K562 (cell line): Measurements from ENCODE around the gene HIPK2. TPM values are rescaled to one million over a fixed set of nuclear protein-coding genes. Genes with fewer than 3 reads are reported as not detected.

ENCODE experiments used
- ATF1 ChIP-seq, 2 experiments: fragments of 450-650 bp in 1 of 2; IDR thresholded peaks; 2 replicates each; pipeline ENCODE4 v1.6.1; 2016; ENCODE audit warnings: missing compliant biosample characterization in 1 of 2, missing genetic modification characterization in 1 of 2
- ERF ChIP-seq: fragments of 450-650 bp; formaldehyde crosslinking; IDR thresholded peaks from 2 replicates; pipeline ENCODE4 v1.4.0; 2020; ENCODE audit warnings: mild to moderate bottlenecking, mixed read lengths
- FOXK2 ChIP-seq, 2 experiments: fragments of 450-650 bp; IDR thresholded peaks in 1 of 2; conservative IDR thresholded peaks in 1 of 2; 2 replicates each; pipeline ENCODE4 v1.6.1; 2016; ENCODE audit warnings: low read depth in 2 of 2, mild to moderate bottlenecking in 1 of 2
- KDM1A ChIP-seq, 2 experiments: fragments of 450-650 bp; IDR thresholded peaks; 2 replicates each; pipeline ENCODE4 v1.6.1; 2016; ENCODE audit warnings: mild to moderate bottlenecking in 2 of 2
- KHSRP ChIP-seq: fragments of 450-650 bp; IDR thresholded peaks from 2 replicates; pipeline ENCODE4 v1.6.1; 2017
- MAFK ChIP-seq: IDR thresholded peaks from 2 replicates; pipeline ENCODE4 v1.6.1; 2011; ENCODE audit warnings: low read length, improper control_type of control experiment
- MAX ChIP-seq: sonication (generic); formaldehyde crosslinking; IDR thresholded peaks from 2 replicates; pipeline ENCODE4 v1.9.0; 2022; ENCODE audit warnings: mild to moderate bottlenecking, missing genetic modification reagents
- MCM7 ChIP-seq, 2 experiments: fragments of 450-650 bp; IDR thresholded peaks; 2 replicates each; pipeline ENCODE4 v1.6.1; 2016 to 2018
- MECOM ChIP-seq: fragments of 250-450 bp; sonication (Bioruptor Pico); IDR thresholded peaks from 2 replicates; pipeline ENCODE4 v1.8.0; 2022; ENCODE audit warnings: inconsistent platforms
- MIER1 ChIP-seq: fragments of 450-650 bp; IDR thresholded peaks from 2 replicates; pipeline ENCODE4 v1.6.1; 2016; ENCODE audit warnings: antibody characterized with exemption, mild to moderate bottlenecking, low read depth
- MXI1 ChIP-seq: IDR thresholded peaks from 2 replicates; pipeline ENCODE4 v1.6.1; 2011; ENCODE audit warnings: low read depth, mild to moderate bottlenecking, improper control_type of control experiment, low read length
- NFATC3 ChIP-seq: fragments of 450-650 bp; IDR thresholded peaks from 2 replicates; pipeline ENCODE4 v1.6.1; 2017; ENCODE audit warnings: mild to moderate bottlenecking
- NR2F6 ChIP-seq: fragments of 450-650 bp; formaldehyde crosslinking; IDR thresholded peaks from 2 replicates; pipeline ENCODE4 v1.4.0; 2020; ENCODE audit warnings: mild to moderate bottlenecking
- SMAD1 ChIP-seq: fragments of 150-350 bp; IDR thresholded peaks from 2 replicates; pipeline ENCODE4 v1.6.1; 2014; ENCODE audit warnings: low read length, low read depth; ENCODE audit not compliant: partially characterized antibody
- SMAD4 ChIP-seq: fragments of 250-450 bp; sonication (Bioruptor Pico); conservative IDR thresholded peaks from 2 replicates; pipeline ENCODE4 v1.8.0; 2021; ENCODE audit warnings: inconsistent platforms, mild to moderate bottlenecking, moderate library complexity
- SOX6 ChIP-seq: fragments of 450-650 bp; IDR thresholded peaks from 2 replicates; pipeline ENCODE4 v1.6.1; 2014; ENCODE audit warnings: mild to moderate bottlenecking
- SP2 ChIP-seq: IDR thresholded peaks from 2 replicates; pipeline ENCODE4 v1.6.1; 2011; ENCODE audit warnings: mild to moderate bottlenecking, low read depth, low read length, moderate library complexity; ENCODE audit not compliant: poor library complexity, severe bottlenecking; ENCODE audit errors: extremely low read depth
- TAL1 ChIP-seq: fragments of 450-650 bp; IDR thresholded peaks from 2 replicates; pipeline ENCODE4 v1.6.1; 2016; ENCODE audit warnings: mild to moderate bottlenecking
- TBP ChIP-seq: optimal IDR thresholded peaks from 2 replicates; pipeline ENCODE3; 2011; ENCODE audit warnings: low read depth, low read length, improper control_type of control experiment
- TFAM ChIP-seq: fragments of 250-450 bp; sonication (Bioruptor Pico); conservative IDR thresholded peaks from 2 replicates; pipeline ENCODE4 v1.5.0; 2021; ENCODE audit warnings: mild to moderate bottlenecking, moderate library complexity
- TGIF2 ChIP-seq: sonication (generic); formaldehyde crosslinking; IDR thresholded peaks from 2 replicates; pipeline ENCODE4 v1.8.1; 2022; ENCODE audit warnings: mild to moderate bottlenecking, missing genetic modification reagents, moderate library complexity
- U2AF1 ChIP-seq: fragments of 200-400 bp; formaldehyde crosslinking; optimal IDR thresholded peaks from 2 replicates; pipeline ENCODE3; 2017; ENCODE audit warnings: mild to moderate bottlenecking, low read depth, low read length, moderate library complexity
- ZBTB49 ChIP-seq: sonication (generic); formaldehyde crosslinking; IDR thresholded peaks from 2 replicates; pipeline ENCODE4 v1.8.0; 2022; ENCODE audit warnings: missing genetic modification reagents, mild to moderate bottlenecking, borderline replicate concordance
- ZNF140 ChIP-seq: fragments of 250-450 bp; sonication (Bioruptor Pico); IDR thresholded peaks from 2 replicates; pipeline ENCODE4 v1.8.0; 2021; ENCODE audit warnings: moderate library complexity, mild to moderate bottlenecking, inconsistent platforms
- ZNF24 ChIP-seq: fragments of 450-650 bp; IDR thresholded peaks from 2 replicates; pipeline ENCODE4 v1.6.1; 2016
- ZNF316 ChIP-seq: fragments of 450-650 bp; IDR thresholded peaks from 2 replicates; pipeline ENCODE4 v1.6.1; 2016
- ZNF764 ChIP-seq: fragments of 250-450 bp; sonication (Bioruptor Pico); IDR thresholded peaks from 2 replicates; pipeline ENCODE4 v1.4.0; 2020; ENCODE audit warnings: low read depth, mild to moderate bottlenecking, moderate library complexity
- polyA plus RNA-seq, 8 experiments: library from polyadenylated mRNA; depleted of rRNA in 4 of 8; stranded (reverse) in 5 of 8; unstranded in 3 of 8; fragments of >200 nt; fragmentation: Nextera tagmentation in 2 of 8; fragmentation: Illumina TruSeq in 1 of 8; extraction: Ambion mirVana in 2 of 8; extraction: Trizol in 1 of 8; gene quantifications; 2 replicates each; pipeline versions ENCODE4 v1.2.1 to v1.2.3, GENCODE V29; 2011 to 2014; ENCODE audit warnings: inconsistent platforms in 1 of 8, missing spikeins in 1 of 8
- total RNA-seq, 7 experiments: library from RNA; depleted of rRNA in 6 of 7; stranded (reverse); fragments of >200 nt in 6 of 7; fragmentation: Illumina TruSeq in 2 of 7; extraction: Trizol in 2 of 7; gene quantifications; 2 replicates each; pipeline versions ENCODE4 v1.2.1 to v1.2.3, GENCODE V29; 2011 to 2021; ENCODE audit warnings: low replicate concordance in 1 of 7

HIPK2 gene
- total and polyA plus RNA-seq, 9 of the 15 experiments (the other 6 are each of a cell fraction or from before 2014, with no cell fraction given) = 0.69 to 19.8 (median 5.1) TPM

GRCh38 chr7:139660317-139661042 lies 117.3 kb downstream of the HIPK2 start (continued):
- TF ChIP-seq ZNF24 = peak; percentile 39; the same call in 1 of the 2 replicates
- no peak for TF ChIP-seq MIER1
- peak; percentile 31; the same call in 1 of the 2 replicates for TF ChIP-seq MAFK
- TF ChIP-seq TGIF2 (CRISPR knock-in tag) = no peak
- TF ChIP-seq NFATC3 = no peak
- 0 out of 2 replicates have a peak, but pooled peaks have one; percentile 41 for TF ChIP-seq MAX
- TF ChIP-seq TBP = no peak
- 0 out of 2 replicates have a peak, but pooled peaks have one; percentile 15 for TF ChIP-seq ZBTB49 (CRISPR knock-in tag)
- 0 out of 2 replicates have a peak, but pooled peaks have one; percentile 21 for TF ChIP-seq SMAD4 (CRISPR knock-in tag)
- no peak for TF ChIP-seq ZNF140
- TF ChIP-seq MXI1 = no peak
- peak; percentile 74 for TF ChIP-seq SOX6
- no peak for TF ChIP-seq FOXK2 (conservative IDR thresholded peaks at IDR 0.05 in 1 of 2, IDR thresholded peaks at IDR 0.05 in 1 of 2; ENCODE audit: low read depth in 2 of 2)
- TF ChIP-seq ERF (CRISPR knock-in tag) = no peak
- peak in 1 of 2 experiments; percentile 60; a peak in 3 of 4 replicates for TF ChIP-seq KDM1A (IDR thresholded peaks at IDR 0.05)
- no peak for TF ChIP-seq ATF1 (CRISPR knock-in tag; IDR thresholded peaks at IDR 0.05)
- TF ChIP-seq ATF1 (tag; IDR thresholded peaks at IDR 0.05) = no peak
- no peak for TF ChIP-seq ZNF764
- no peak for TF ChIP-seq SP2
- TF ChIP-seq KHSRP = no peak
- TF ChIP-seq NR2F6 (CRISPR knock-in tag) = no peak
- TF ChIP-seq U2AF1 = no peak
- no peak for TF ChIP-seq MCM7 (IDR thresholded peaks at IDR 0.05)
- 0 out of 2 replicates have a peak, but pooled peaks have one; percentile 6 for TF ChIP-seq TAL1
- TF ChIP-seq TFAM = no peak
- no peak for TF ChIP-seq SMAD1
- TF ChIP-seq ZNF316 = peak; percentile 60
- TF ChIP-seq MECOM = no peak
